ENCODE results near the gene SPATA46. TPM values are rescaled to one million over a fixed set of nuclear protein-coding genes. Genes with fewer than 3 reads are reported as not detected.

The SPATA46 gene
- total RNA-seq, 1 donor from 2014 or later: not detected

DNA sequence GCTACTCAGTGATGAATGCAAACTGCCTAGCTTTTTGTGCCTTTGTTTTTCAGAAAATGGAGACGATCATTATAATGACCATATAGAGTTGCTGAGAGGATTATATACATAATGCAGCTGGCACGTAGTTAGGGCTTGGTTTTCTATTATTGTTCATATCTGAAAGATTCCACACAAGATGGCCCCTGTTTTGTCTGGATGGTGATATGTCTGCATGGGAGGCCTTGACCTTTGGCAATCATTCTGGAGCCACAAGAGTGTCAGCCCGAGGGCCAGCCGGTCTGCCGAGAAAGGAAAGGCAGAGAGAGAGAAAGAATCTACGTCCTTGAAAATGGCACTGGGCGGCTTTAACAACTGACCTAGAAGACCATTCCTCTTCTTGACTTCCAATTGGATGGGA is 41.0 kb upstream of the SPATA46 start:
- Mint-ChIP-seq H3K4me3 (ENCODE audit: unreplicated experiment) (no peak overlapping the region), H3K36me3 (ENCODE audit: unreplicated experiment) (no peaks in the 10 kb centered on the region), H3K4me1 (ENCODE audit: low read depth, unreplicated experiment) (no peaks in the 10 kb centered on the region), H3K9me3 (ENCODE audit: unreplicated experiment) (no peaks in the 10 kb centered on the region), H3K27ac (ENCODE audit: unreplicated experiment) (no peak overlapping the region), H3K27me3 (ENCODE audit: unreplicated experiment) (no peaks in the 10 kb centered on the region)
- TF ChIP-seq, protein P1, sequence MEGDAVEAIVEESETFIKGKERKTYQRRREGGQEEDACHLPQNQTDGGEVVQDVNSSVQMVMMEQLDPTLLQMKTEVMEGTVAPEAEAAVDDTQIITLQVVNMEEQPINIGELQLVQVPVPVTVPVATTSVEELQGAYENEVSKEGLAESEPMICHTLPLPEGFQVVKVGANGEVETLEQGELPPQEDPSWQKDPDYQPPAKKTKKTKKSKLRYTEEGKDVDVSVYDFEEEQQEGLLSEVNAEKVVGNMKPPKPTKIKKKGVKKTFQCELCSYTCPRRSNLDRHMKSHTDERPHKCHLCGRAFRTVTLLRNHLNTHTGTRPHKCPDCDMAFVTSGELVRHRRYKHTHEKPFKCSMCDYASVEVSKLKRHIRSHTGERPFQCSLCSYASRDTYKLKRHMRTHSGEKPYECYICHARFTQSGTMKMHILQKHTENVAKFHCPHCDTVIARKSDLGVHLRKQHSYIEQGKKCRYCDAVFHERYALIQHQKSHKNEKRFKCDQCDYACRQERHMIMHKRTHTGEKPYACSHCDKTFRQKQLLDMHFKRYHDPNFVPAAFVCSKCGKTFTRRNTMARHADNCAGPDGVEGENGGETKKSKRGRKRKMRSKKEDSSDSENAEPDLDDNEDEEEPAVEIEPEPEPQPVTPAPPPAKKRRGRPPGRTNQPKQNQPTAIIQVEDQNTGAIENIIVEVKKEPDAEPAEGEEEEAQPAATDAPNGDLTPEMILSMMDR (IDR thresholded peaks at IDR 0.05; ENCODE audit: partially characterized antibody, unreplicated experiment): no peak
- DNase-seq: no peak

DNA sequence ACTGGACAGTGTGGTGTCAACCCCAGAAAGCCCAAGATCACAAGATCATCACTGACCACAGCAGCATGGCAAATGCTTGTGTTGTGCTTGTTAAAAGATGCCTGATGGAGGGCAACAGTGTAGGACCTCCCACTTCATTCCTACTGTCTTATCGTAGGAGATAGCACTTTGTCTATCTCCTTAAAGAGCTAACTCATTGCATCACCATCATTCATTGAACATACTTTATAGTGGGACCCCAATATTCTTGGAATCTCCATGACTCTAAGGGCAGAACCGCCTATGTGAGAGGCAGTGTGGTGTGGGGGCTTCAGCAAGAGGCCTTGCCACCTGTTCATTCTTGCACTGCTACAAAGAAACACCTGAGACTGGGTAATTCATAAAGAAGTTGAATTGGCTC is 40.3 kb upstream of the SPATA46 start:
- H3K27ac Mint-ChIP-seq (ENCODE audit: unreplicated experiment): no peak overlapping the region
- H3K4me3 Mint-ChIP-seq (ENCODE audit: unreplicated experiment): no peak overlapping the region
- H3K9me3 Mint-ChIP-seq (ENCODE audit: unreplicated experiment): no peaks in the 10 kb centered on the region
- no peaks in the 10 kb centered on the region for H3K27me3 Mint-ChIP-seq (ENCODE audit: unreplicated experiment)
- TF ChIP-seq, protein P1 (IDR thresholded peaks at IDR 0.05; ENCODE audit: partially characterized antibody, unreplicated experiment): no peak
- no peak for DNase-seq
- H3K4me1 Mint-ChIP-seq (ENCODE audit: low read depth, unreplicated experiment): no peaks in the 10 kb centered on the region
- no peaks in the 10 kb centered on the region for H3K36me3 Mint-ChIP-seq (ENCODE audit: unreplicated experiment)

DNA sequence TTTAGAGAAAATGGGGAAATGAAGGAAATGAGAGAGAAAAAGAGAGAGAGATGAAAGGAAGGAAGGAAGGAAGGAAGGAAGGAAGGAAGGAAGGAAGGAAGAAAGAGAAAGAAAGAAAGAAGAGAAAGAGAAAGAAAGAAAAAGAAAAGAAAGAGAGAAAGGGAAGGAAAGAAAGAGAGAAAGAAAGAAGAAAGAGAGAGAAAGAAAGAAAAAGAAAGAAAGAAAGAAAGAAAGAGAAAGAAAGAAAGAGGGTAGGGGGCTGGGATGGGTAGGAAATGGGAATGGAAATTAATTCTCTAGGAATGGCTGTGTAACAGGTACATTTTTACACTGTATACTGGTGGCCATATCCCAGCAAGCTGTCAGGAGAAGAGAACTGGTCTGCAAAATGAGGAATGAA is 39.6 kb upstream of the SPATA46 start:
- no peaks in the 10 kb centered on the region for H3K9me3 Mint-ChIP-seq (ENCODE audit: unreplicated experiment)
- DNase-seq: no peak
- TF ChIP-seq, protein P1 (IDR thresholded peaks at IDR 0.05; ENCODE audit: partially characterized antibody, unreplicated experiment): no peak
- no peaks in the 10 kb centered on the region for H3K27me3 Mint-ChIP-seq (ENCODE audit: unreplicated experiment)
- no peak overlapping the region for H3K27ac Mint-ChIP-seq (ENCODE audit: unreplicated experiment)
- H3K4me1 Mint-ChIP-seq (ENCODE audit: low read depth, unreplicated experiment): no peaks in the 10 kb centered on the region
- H3K36me3 Mint-ChIP-seq (ENCODE audit: unreplicated experiment): no peaks in the 10 kb centered on the region
- H3K4me3 Mint-ChIP-seq (ENCODE audit: unreplicated experiment): no peak overlapping the region

DNA sequence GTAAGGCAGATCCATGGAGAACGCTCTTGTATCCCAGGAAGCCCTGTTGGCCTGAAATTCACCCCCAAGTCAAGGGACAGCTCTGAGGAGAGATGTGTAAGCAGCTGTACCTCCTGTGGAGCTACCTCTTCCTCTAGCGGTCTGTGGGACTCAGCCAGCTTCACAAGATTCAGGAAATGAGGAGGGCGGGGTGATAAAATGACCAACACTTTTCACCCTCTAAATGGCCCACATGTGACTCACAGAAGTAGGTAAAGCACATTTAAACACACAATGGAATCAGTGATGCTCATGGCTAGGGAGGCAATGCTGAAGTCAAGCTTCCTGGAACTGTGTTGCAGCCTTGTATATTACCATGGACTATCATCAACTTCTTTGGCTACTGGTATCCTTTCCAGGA is 35.3 kb upstream of the SPATA46 start, which contains the start of gene SH2D1B:
TSS of gene SH2D1B (minus strand) at position 135 of the 400 bp plus-strand sequence. CDS start at position 15, 120 bp downstream.
- Mint-ChIP-seq H3K27me3 (ENCODE audit: unreplicated experiment) (no peaks in the 10 kb centered on the region), H3K36me3 (ENCODE audit: unreplicated experiment) (no peaks in the 10 kb centered on the region), H3K9me3 (ENCODE audit: unreplicated experiment) (no peaks in the 10 kb centered on the region), H3K27ac (ENCODE audit: unreplicated experiment) (no peak within 1 kb of the TSS), H3K4me3 (ENCODE audit: unreplicated experiment) (no peak within 1 kb of the TSS), H3K4me1 (ENCODE audit: low read depth, unreplicated experiment) (no peaks in the 10 kb centered on the region)
- DNase-seq: no peak
- TF ChIP-seq, protein P1 (IDR thresholded peaks at IDR 0.05; ENCODE audit: partially characterized antibody, unreplicated experiment): no peak

DNA sequence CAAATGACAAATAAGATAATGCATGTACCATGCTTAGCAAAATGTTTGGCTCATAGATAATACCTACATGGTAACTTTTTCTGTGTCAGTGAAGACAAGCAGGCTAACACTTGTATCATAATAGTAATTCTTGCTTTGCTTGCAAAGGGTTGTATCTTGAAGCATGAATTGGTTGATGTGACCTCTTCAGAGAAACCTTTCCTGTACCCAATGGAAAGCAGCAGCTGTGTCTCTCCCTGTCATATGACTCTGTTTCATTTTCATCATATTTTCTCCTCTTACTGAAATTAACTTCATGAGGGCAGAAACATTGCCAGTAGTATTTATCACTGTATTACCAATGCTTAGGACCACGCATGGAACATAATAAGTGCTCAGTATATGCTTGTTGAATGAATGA is 30.9 kb upstream of the SPATA46 start:
- H3K36me3 Mint-ChIP-seq (ENCODE audit: unreplicated experiment): no peaks in the 10 kb centered on the region

More for the DNA sequence above, 30.9 kb upstream of the SPATA46 start:
- DNase-seq: no peak
- Mint-ChIP-seq H3K4me3 (ENCODE audit: unreplicated experiment) (no peak overlapping the region), H3K27ac (ENCODE audit: unreplicated experiment) (no peak overlapping the region), H3K4me1 (ENCODE audit: low read depth, unreplicated experiment) (no peaks in the 10 kb centered on the region), H3K9me3 (ENCODE audit: unreplicated experiment) (no peaks in the 10 kb centered on the region), H3K27me3 (ENCODE audit: unreplicated experiment) (no peaks in the 10 kb centered on the region)
- TF ChIP-seq, protein P1 (IDR thresholded peaks at IDR 0.05; ENCODE audit: partially characterized antibody, unreplicated experiment): no peak
